Breast epithelium (tissue), 3 donors: Measurements from ENCODE around the gene CFHR2.

Experiments
- CTCF ChIP-seq, 3 donors: fragments of 450-650 bp; IDR thresholded peaks; one replicate each; pipeline ENCODE4 v1.5.1; 2016 to 2017; ENCODE audit warnings: antibody characterized with exemption in 3 of 3, mild to moderate bottlenecking in 3 of 3, moderate library complexity in 3 of 3
- POLR2A ChIP-seq: fragments of 450-650 bp; IDR thresholded peaks from one replicate; pipeline ENCODE4 v1.6.1; 2016; ENCODE audit warnings: antibody characterized with exemption, mild to moderate bottlenecking, moderate library complexity
- POLR2AphosphoS5 ChIP-seq, 3 donors: sonication (generic); formaldehyde crosslinking; IDR thresholded peaks; one replicate each; pipeline ENCODE4 v1.6.1; 2017; ENCODE audit warnings: antibody characterized with exemption in 3 of 3

DNA sequence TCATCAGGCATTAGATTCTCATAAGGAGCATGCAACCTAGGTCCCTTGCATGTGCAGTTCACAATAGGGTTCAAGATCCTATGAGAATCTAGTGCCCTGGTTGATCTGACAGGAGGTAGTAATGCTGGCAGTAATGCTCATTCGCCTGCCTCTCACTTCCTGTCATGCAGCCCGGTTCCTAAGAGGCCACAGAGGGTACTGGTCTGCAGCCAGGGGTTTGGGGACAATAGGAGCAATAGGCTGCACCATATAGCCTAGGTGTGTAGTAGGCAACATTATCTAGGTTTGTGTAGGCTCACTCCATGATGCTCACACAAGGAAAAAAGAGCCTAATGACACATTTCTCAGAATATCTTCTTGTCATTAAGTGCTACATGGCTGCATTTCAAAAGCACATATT lies 59.6 kb downstream of the CFHR2 start:
- TF ChIP-seq CTCF (IDR thresholded peaks at IDR 0.05) (no peak), POLR2A (no peak), POLR2AphosphoS5 (IDR thresholded peaks at IDR 0.05) (no peak)
